ENCODE results near the gene KLF14. TPM values are rescaled to one million over a fixed set of nuclear protein-coding genes. Genes with fewer than 3 reads are reported as not detected.

The KLF14 gene
- total RNA-seq, result 0.23 TPM

GRCh38 chr7:130733931-130734814, at the start of gene KLF14:
TSS of gene KLF14 (minus strand) at chr7:130734207. CDS start at chr7:130734033, 174 bp downstream.

Other genes with a start within 250 kb of the KLF14 start
- gene MEST, start 242.1 kb downstream of the KLF14 start, total RNA-seq, result 197 TPM
- 47.7 TPM for gene COPG2, start 65.5 kb downstream of the KLF14 start, total RNA-seq
- gene TSGA13, start 47.7 kb downstream of the KLF14 start, total RNA-seq, result not detected

Measured in diencephalon (tissue), 1 donor.